ENCODE measurements around the gene CASP10. TPM values are rescaled to one million over a fixed set of nuclear protein-coding genes. Genes with fewer than 3 reads are reported as not detected.
"Not testable (repeated sequence)": the region's sequence is repeated elsewhere in the genome, so short reads cannot be mapped to it uniquely, and the experiment has no call there.

Gene CASP10
- total RNA-seq, 2 donors from 2014 or later, result 7.1 to 9.9 TPM

DNA sequence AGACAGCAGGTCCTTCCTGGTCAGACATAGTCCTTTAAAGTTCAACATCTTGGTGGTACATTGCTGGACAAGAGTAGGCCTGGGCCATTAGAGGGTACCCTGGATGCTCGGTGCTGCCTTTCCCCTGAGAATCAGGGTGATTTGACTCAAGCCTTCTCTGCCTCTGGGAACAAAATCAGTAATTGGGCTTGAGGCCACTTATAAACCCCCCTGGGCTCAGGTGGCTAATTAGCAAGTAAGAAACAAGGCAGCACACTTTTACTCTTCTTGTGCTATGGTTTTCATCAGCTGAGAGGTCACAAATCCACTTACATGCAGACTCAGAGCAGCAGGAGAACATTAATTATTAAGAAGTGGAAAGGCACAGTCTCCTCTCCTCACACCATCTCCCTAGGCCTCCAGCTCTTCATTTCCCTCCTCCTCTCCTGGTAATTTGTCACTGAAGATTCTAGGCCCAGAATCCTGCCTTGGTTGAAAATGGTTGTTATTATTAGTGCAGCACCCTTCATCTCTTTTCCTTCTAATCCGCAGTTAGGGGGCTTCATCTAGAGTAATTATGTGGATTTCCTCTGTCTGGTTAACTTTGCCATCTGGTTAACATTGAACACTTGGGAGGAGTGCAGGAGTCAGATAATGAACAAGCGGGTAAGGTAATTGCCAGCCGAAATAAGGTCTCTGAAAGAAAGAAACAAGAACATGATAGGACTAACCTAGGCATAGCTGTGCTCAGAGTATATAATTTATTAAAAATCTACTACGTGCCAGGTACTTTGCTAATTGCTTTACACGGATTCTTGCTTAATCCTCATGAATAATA lies 29.7 kb upstream of the CASP10 start:
- ATAC-seq (no peak), DNase-seq (no peak)
- intact Hi-C loops (cut with DNase I), result no loop called here

DNA sequence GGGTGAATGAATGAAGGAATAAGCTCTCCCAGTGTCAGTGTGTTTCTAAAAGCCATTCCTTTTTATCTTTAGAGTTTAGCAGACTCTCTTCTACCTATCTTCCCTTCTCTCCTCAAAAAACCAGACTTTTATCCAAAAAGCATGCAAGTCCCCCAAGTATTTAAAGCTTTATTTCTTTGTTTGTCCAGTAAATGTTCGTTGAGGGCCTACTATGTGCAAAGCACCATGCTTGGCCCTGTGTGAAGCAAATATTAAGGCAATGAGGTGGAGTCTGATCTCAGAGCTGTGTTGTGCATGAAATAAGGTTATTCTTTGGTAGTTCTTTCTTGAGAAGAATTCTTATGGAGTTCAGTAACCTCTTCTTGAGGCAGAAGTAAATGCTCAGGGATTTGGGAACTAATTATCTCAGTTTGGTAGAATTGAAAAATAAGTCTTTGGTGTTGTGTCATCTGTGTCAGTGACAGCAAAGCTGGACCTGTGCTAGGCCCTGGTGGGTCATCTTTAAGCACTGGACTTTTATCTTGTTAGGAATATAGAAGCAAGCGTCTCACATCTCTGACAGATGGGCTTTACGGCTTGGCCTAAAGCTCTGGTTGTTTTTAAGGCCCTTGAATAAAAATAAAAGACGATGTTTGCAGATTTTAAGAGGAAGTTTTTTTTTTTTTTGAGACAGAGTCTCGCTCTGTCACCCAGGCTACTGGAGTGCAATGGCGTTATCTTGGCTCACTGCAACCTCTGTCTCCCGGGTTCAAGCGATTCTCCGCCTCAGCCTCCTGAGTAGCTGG lies 28.1 kb upstream of the CASP10 start:
- no peak for ATAC-seq
- intact Hi-C loops (cut with DNase I), result loop anchor here in 1 of 2 donors (5.0 kb wide), 1 partner anchor 38 kb away; the partner anchor contains the start of gene CFLAR
- DNase-seq, result no peak

DNA sequence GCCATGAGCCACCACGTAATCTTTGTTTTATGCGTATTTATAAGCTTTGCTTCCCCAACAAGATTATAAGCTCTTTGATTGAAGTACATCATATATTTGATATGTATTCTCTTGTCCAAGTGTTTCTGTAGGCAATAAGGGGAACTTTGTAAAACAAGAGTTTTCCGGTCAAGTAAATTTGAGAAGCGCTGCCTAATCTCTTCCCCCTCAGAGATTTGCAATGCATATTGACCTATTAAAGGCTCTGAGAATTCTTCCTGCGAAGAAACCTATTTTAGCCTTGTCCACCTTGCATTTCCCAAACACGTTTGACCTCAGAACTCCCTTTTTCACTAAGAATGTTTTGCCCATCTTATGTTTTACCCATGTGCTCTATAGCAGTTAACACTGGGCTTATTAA lies 26.9 kb upstream of the CASP10 start:
- no peak for ATAC-seq
- DNase-seq, result no peak
- intact Hi-C loops (cut with DNase I), result loop anchor here in 1 of 2 donors (5.0 kb wide), 1 partner anchor 39 kb away; the partner anchor contains the start of gene CFLAR

DNA sequence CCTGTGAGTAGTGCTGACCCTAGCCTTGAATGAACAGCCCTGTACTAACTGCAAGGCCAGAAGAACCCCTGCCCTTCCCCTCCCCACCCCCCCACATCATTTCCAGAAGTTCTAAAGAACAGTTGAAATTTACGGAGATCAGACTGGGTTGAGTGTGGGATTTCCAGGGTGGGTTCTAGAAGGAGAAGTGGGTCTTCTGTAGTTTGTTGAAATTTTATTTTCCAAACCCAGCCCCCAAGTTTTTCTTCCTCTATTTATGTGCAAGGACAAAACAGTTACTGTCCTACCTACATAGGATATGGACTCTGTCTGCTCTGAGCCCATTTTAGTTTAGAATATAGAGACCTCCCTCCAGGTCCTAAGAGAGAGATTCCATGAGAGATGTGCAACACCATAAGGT lies 26.3 kb upstream of the CASP10 start:
- no peak for DNase-seq
- ATAC-seq, result no peak
- intact Hi-C loops (cut with DNase I), result loop anchor here in 1 of 2 donors (5.0 kb wide), 1 partner anchor 39 kb away; the partner anchor contains the start of gene CFLAR

DNA sequence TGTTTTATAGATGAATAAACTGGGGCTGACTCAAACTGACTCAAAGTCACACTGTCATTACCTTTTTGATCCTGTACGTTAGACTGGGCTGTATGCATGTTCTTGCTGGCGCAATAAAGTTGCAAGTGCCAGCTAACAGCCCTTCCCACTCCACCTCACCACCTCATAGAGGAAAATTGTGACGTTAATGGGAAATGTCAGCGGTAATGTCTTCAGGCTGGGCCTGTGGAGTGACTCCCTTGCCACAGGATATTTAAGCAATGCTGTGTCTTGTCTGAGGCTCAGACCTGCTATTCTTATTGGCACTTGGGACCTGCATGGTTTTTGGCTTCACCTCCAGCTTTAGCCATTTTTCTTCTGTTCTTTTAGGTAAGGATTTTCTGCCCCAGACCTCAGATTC lies 25.2 kb upstream of the CASP10 start:
- ATAC-seq (peak in 1 of 2 donors; percentile 31), DNase-seq (no peak)
- intact Hi-C loops (cut with DNase I), result loop anchor here in 1 of 2 donors (5.0 kb wide), 1 partner anchor 40 kb away; the partner anchor contains the start of gene CFLAR

DNA sequence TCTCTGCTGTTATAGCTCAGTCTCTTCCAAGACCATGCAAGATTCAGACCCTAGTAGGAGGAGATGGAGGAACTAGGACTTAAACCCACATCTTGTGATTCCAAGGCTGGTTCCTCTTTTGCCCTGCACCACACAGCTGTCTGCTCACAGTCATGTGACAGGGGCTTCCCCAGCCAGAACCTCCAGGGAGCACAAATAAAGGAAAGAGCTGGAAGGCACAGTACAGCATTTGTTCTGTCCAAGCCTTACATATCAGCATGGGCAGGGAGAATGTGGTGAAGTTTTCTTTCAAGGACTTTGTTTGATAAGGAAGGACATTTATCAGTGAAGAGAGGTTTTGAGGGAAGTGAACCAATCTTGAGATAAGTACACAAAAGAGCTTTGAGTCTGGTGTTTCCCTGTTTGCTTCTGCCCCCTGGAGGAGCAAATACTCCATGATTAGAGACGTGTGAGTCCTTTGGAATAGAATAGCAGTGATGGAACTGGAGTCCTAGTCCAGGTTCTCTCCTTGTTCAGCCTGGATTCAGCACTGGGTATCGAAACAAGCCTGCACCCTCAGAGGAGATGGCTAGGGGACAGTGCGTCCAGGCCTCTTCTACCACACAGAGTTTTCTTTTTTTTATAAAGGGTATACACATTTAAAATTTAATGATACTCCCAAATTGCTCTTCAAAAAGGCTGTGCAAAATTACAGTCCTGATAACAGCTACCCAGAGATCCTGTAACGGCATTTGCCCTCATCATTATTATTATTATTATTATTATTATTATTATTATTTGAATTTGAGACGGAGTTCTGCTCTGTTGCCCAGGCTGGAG lies 24.6 kb upstream of the CASP10 start:
- peak; percentile 87 to 91 for ATAC-seq
- peak; percentile 75 for DNase-seq
- intact Hi-C loops (cut with DNase I), result loop anchor here in 1 of 2 donors (5.0 kb wide), 1 partner anchor 41 kb away; the partner anchor contains the start of gene CFLAR

DNA sequence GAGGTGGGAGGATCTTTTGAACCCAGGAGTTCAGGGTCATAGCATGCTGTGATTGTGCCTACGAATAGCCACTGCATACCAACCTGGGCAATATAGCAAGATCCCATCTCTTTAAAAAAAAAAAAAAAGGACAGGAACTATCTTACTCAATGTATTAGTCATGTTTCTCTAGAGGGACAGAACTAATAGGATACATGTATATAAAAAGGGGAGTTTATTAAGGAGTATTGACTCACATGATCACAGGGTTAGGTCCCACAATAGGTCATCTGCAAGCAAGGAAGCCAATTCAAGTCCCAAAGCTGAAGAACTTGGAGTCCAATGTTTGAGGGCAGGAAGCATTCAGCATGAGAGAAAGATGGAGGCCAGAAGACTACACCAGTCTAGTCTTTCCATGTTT lies 18.8 kb upstream of the CASP10 start:
- DNase-seq (no peak), ATAC-seq (no peak)
- intact Hi-C loops (cut with DNase I), result loop anchor here in 1 of 2 donors (10.0 kb wide), 1 partner anchor 49 kb away; the partner anchor contains the start of gene CFLAR

DNA sequence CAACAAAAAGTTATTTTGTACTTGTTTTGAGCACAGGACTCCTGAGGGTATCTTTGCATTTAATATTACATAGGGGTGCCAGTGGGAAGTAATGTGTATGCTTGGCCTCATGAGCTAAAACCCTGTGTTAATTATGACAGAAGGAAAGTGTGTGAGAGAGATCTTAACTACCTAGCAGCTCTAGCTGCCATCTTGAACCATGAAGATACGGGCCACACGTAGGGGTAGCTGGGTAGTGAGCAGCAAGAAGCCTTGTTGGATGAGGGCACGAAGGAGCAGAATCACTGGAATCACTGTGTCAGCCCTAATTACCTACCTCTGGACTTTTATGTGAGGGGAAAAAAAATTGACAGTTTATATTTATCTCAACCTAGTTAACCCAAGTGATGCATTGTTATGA lies 15.4 kb upstream of the CASP10 start:
- intact Hi-C loops (cut with DNase I), result loop anchor here in 1 of 2 donors (10.0 kb wide), 1 partner anchor 53 kb away; the partner anchor contains the start of gene CFLAR
- DNase-seq, result no peak
- peak in 1 of 2 donors; percentile 6 for ATAC-seq

DNA sequence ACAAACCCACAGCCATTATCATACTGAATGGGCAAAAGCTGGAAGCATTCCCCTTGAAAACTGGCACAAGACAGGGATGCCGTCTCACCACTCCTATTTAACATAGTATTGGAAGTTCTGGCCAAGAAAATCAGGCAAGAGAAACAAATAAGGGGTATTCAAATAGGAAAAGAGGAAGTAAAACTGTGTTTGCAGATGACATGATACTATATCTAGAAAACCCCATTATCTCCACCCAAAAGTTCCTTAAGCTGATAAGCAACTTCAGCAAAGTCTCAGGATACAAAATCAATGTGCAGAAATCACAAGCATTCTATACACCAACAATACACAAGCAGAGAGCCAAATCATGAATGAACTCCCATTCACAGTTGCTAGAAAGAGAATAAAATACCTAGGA lies 14.4 kb upstream of the CASP10 start:
- intact Hi-C loops (cut with DNase I), result loop anchor here in 1 of 2 donors (10.0 kb wide), 1 partner anchor 54 kb away; the partner anchor contains the start of gene CFLAR
- ATAC-seq, DNase-seq: not testable (repeated sequence)

DNA sequence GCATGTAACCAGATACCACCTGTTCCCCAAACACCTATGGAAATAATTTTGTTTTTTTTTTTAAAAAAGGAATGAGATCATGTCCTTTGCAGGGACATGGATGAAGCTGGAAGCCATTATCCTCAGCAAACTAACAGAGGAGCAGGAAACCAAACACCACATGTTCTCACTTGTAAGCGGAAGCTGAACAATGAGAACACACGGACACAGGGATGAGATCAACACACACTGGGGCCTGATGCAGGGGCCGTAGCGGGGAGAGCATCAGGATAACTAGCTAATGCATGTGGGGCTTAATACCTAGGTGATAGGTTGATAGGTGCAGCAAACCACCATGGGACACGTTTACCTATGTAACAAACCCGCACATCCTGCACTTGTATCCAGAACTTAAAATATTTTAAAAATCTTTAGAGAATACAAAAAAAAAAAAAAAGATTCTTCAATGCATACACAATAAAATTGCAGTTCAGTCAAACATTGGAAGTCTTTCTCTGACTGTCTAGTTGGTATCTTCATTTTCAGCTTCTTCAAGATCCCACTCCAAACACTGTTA lies 11.6 kb upstream of the CASP10 start:
- ATAC-seq (peak in 1 of 2 donors; percentile 13), DNase-seq (no peak)
- intact Hi-C loops (cut with DNase I), result loop anchor here (5.0 to 10.0 kb wide), 2 partner anchors 97 to 99 kb away; partner anchors contain the start of genes HYCC2 (in 2 of the 2) and NDUFB3 (in 2 of the 2)

DNA sequence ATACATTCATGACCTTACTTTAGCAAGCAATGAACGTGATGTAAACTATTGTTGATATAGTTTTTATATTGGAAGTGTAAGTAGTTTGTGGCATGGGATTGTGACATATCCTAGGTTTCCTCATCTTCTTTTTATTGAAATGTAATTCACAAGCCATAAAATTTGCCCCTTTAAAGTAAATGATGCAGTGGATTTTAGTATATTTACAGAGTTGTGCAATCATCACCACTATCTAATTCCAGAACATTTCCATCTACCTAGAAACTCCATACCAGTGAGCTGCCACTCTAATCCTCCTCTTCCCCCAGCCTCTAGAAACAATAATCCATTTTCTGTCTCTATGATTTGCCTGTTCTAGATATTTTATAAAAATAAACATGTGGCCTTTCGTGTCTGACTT lies 10.7 kb upstream of the CASP10 start:
- intact Hi-C loops (cut with DNase I), result loop anchor here (5.0 to 10.0 kb wide), 2 partner anchors 97 to 100 kb away; partner anchors contain the start of genes HYCC2 (in 2 of the 2) and NDUFB3 (in 2 of the 2)

DNA sequence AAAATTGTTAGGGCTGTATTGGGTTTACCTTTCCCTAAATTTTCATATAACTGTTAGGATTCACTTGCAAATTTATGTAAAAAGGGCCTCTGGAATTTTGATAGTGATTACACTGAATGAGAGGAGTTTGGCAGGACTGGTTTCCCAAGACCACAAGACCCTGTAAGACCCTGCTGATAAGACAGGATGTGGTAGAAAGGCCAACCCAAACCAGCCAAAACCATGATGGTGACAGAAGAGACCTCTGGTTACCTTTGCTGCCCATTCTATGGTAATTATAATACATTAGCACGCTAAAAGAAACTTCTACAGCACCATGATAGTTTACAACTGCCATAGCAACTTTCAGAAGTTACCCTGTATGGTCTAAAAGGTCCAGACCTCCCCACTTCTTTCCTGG lies 8.3 kb upstream of the CASP10 start:
- no peak for DNase-seq

More for the DNA sequence above, 10.7 kb upstream of the CASP10 start:
- no peak for DNase-seq
- no peak for ATAC-seq

DNA sequence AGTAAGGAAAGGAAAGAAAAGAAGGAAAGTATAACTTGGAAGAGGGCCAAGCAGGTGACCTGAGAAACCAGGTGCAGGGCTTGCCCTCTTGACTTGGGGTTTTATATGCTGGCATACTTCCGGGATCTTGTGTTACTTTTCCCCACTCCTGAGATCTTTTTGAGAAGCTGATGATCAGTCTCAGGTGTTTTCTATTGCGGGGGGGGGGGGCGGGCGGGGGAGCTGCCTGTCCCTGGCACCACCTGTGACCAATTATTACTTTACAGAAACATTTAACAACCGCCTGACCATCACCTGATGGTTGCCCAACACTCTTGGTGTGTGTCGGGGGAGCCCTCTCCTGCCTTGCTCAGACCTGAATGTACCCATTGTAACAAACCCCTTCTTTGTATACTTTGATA lies 6.9 kb upstream of the CASP10 start:
- intact Hi-C loops (cut with DNase I), result loop anchor here (5.0 to 10.0 kb wide), 3 partner anchors 101 to 274 kb away; partner anchors contain the start of genes HYCC2 (in 1 of the 2) and NDUFB3 (in 1 of the 2)
- DNase-seq (no peak), ATAC-seq (no peak)

More for the DNA sequence above, 8.3 kb upstream of the CASP10 start:
- ATAC-seq, result no peak
- intact Hi-C loops (cut with DNase I), result loop anchor here (5.0 to 10.0 kb wide), 4 partner anchors 100 to 272 kb away; partner anchors contain the start of genes HYCC2 (in 2 of the 2) and NDUFB3 (in 2 of the 2)

DNA sequence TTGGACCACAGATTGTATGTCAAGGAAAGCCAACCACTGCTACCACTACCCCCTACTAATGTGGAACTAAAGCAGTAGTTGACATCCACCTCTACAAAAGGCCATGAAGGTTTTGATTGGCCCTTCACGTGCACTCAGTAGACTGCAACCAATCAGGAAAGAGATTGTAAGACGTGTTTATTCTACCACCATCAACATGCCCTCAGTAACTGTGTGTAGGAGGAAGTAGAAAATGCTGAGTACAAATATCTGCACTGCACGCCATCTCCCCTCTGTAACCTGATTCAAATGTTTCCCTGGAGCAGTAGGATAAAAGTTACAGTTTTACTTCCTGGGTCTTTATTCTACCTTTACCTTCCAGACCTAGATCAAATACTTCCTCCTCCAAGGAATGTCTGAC lies 2.9 kb upstream of the CASP10 start:
- intact Hi-C loops (cut with DNase I), result loop anchor here in 1 of 2 donors (5.0 kb wide), 1 partner anchor 52 kb away; no protein-coding TSS in a partner anchor
- no peak for DNase-seq
- peak in 1 of 2 donors; percentile 36 for ATAC-seq

DNA sequence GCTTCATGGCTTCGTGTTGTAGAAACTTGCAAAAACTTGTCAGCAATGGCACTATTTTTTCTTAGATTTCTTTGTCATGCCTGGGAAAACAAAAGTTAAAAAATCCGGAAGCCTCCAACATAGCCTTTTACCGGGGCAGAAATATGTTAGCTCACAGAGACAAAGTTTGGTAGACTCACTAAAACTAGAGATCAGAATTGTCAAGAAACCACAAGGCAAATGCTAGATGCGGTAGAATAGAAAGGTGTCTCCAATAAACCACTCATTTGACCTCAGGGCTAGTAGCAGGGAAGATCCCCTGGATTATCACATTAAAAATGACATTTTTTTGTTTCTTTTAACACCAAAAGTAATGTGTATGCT lies 405 bp downstream of the CASP10 start:
- intact Hi-C loops (cut with DNase I), result loop anchor here in 1 of 2 donors (5.0 kb wide), 1 partner anchor 49 kb away; no protein-coding TSS in a partner anchor
- no peak for ATAC-seq
- no peak for DNase-seq

DNA sequence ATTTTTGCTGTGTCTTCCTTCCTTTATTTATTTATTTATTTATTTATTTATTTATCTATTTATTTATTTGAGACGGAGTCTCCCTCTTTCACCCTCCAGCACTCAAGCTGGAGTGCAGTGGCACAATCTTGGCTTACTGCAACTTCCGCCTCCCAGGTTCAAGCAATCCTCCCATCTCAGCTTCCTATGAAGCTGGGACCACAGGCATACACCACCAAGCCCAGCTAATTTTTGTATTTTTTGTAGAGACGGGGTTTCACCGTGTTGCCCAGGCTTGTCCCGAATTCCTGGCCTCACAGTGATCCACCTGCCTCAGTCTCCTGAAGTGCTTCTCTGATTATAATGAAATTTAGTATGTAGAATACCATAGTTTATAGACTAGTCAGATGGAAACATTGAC lies 894 bp downstream of the CASP10 start:
- intact Hi-C loops (cut with DNase I), result loop anchor here in 1 of 2 donors (5.0 kb wide), 1 partner anchor 48 kb away; no protein-coding TSS in a partner anchor
- DNase-seq, result peak; percentile 31
- not testable (repeated sequence) for ATAC-seq

DNA sequence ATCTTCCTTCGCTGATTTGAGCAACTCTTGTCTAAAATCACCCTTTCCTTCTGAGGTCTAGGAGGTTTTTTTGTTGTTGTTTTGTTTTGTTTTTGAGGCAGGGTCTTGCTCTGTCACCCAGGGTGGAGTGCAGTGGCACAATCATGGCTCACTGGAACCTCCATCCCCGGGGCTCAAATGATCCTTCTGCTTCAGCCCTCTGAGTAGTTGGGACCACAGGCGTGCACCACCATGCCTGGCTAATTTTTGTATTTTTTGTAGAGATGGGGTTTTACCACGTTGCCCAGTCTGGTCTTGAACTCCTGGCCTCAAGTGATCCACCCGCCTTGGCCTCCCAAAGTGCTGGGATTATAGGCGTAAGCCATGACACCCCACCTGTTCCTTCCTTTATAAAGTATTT lies 1.3 kb downstream of the CASP10 start:
- intact Hi-C loops (cut with DNase I), result loop anchor here in 1 of 2 donors (5.0 kb wide), 1 partner anchor 48 kb away; no protein-coding TSS in a partner anchor

DNA sequence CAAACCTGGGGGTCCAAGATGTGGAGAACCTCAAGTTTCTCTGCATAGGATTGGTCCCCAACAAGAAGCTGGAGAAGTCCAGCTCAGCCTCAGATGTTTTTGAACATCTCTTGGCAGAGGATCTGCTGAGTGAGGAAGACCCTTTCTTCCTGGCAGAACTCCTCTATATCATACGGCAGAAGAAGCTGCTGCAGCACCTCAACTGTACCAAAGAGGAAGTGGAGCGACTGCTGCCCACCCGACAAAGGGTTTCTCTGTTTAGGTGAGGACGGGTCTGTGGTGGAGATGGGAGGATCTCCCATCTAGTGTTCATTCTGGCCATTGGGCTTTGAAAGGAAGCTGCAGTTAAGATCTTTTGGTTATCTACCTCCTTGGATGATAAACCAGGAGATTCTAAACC lies 2.9 kb downstream of the CASP10 start:
- intact Hi-C loops (cut with DNase I), result no loop called here

More for the DNA sequence above, 1.3 kb downstream of the CASP10 start:
- not testable (repeated sequence) for DNase-seq, ATAC-seq

More for the DNA sequence above, 2.9 kb downstream of the CASP10 start:
- no peak for DNase-seq
- ATAC-seq, result no peak
